ENCODE results near the gene PIGP. TPM values are rescaled to one million over a fixed set of nuclear protein-coding genes. Genes with fewer than 3 reads are reported as not detected.

The PIGP gene
- total and polyA plus RNA-seq, 9 of the 15 experiments (the other 6 are each of a cell fraction or from before 2014, with no cell fraction given) = 18.3 to 122 (median 35.6) TPM

DNA sequence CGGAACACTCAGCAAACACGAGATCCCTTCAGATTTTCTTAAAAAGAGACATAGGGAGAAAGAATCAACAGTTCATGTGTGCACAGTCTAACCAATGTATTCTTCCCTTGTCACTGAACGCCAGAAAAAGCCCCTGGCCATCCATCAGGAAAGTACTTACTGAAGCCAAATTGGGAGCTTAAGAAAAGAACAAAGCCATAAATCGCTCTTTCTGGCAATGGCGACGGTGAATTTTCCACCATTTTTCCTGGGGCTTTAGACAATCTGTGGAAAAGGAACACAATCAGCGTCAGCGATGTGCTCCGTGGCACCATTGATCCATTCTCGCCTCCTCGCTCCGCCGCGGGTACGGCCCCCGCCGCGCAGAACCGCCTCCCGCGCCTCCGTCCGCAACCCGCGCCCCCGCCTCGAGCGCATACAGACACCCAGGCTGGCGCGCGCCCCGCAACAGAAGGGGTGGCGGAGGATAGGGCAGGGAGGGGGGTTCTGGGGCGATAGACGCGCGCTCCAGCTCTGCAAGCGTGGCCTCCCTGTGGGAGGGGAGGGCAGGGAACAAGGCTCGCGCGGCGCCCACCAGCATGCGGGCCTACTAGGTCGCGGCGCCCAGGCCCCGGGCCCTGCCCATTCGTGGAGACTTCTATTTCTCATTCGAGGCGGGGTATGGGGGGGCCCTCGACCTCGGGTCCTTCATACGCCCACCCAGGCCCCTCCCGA, 440 bp downstream of the PIGP start (continued):
- TF ChIP-seq, protein P1, sequence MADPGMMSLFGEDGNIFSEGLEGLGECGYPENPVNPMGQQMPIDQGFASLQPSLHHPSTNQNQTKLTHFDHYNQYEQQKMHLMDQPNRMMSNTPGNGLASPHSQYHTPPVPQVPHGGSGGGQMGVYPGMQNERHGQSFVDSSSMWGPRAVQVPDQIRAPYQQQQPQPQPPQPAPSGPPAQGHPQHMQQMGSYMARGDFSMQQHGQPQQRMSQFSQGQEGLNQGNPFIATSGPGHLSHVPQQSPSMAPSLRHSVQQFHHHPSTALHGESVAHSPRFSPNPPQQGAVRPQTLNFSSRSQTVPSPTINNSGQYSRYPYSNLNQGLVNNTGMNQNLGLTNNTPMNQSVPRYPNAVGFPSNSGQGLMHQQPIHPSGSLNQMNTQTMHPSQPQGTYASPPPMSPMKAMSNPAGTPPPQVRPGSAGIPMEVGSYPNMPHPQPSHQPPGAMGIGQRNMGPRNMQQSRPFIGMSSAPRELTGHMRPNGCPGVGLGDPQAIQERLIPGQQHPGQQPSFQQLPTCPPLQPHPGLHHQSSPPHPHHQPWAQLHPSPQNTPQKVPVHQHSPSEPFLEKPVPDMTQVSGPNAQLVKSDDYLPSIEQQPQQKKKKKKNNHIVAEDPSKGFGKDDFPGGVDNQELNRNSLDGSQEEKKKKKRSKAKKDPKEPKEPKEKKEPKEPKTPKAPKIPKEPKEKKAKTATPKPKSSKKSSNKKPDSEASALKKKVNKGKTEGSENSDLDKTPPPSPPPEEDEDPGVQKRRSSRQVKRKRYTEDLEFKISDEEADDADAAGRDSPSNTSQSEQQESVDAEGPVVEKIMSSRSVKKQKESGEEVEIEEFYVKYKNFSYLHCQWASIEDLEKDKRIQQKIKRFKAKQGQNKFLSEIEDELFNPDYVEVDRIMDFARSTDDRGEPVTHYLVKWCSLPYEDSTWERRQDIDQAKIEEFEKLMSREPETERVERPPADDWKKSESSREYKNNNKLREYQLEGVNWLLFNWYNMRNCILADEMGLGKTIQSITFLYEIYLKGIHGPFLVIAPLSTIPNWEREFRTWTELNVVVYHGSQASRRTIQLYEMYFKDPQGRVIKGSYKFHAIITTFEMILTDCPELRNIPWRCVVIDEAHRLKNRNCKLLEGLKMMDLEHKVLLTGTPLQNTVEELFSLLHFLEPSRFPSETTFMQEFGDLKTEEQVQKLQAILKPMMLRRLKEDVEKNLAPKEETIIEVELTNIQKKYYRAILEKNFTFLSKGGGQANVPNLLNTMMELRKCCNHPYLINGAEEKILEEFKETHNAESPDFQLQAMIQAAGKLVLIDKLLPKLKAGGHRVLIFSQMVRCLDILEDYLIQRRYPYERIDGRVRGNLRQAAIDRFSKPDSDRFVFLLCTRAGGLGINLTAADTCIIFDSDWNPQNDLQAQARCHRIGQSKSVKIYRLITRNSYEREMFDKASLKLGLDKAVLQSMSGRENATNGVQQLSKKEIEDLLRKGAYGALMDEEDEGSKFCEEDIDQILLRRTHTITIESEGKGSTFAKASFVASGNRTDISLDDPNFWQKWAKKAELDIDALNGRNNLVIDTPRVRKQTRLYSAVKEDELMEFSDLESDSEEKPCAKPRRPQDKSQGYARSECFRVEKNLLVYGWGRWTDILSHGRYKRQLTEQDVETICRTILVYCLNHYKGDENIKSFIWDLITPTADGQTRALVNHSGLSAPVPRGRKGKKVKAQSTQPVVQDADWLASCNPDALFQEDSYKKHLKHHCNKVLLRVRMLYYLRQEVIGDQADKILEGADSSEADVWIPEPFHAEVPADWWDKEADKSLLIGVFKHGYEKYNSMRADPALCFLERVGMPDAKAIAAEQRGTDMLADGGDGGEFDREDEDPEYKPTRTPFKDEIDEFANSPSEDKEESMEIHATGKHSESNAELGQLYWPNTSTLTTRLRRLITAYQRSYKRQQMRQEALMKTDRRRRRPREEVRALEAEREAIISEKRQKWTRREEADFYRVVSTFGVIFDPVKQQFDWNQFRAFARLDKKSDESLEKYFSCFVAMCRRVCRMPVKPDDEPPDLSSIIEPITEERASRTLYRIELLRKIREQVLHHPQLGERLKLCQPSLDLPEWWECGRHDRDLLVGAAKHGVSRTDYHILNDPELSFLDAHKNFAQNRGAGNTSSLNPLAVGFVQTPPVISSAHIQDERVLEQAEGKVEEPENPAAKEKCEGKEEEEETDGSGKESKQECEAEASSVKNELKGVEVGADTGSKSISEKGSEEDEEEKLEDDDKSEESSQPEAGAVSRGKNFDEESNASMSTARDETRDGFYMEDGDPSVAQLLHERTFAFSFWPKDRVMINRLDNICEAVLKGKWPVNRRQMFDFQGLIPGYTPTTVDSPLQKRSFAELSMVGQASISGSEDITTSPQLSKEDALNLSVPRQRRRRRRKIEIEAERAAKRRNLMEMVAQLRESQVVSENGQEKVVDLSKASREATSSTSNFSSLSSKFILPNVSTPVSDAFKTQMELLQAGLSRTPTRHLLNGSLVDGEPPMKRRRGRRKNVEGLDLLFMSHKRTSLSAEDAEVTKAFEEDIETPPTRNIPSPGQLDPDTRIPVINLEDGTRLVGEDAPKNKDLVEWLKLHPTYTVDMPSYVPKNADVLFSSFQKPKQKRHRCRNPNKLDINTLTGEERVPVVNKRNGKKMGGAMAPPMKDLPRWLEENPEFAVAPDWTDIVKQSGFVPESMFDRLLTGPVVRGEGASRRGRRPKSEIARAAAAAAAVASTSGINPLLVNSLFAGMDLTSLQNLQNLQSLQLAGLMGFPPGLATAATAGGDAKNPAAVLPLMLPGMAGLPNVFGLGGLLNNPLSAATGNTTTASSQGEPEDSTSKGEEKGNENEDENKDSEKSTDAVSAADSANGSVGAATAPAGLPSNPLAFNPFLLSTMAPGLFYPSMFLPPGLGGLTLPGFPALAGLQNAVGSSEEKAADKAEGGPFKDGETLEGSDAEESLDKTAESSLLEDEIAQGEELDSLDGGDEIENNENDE (IDR thresholded peaks at IDR 0.05; ENCODE audit: low read depth, low read length) = no peak
- TF ChIP-seq, protein P2, sequence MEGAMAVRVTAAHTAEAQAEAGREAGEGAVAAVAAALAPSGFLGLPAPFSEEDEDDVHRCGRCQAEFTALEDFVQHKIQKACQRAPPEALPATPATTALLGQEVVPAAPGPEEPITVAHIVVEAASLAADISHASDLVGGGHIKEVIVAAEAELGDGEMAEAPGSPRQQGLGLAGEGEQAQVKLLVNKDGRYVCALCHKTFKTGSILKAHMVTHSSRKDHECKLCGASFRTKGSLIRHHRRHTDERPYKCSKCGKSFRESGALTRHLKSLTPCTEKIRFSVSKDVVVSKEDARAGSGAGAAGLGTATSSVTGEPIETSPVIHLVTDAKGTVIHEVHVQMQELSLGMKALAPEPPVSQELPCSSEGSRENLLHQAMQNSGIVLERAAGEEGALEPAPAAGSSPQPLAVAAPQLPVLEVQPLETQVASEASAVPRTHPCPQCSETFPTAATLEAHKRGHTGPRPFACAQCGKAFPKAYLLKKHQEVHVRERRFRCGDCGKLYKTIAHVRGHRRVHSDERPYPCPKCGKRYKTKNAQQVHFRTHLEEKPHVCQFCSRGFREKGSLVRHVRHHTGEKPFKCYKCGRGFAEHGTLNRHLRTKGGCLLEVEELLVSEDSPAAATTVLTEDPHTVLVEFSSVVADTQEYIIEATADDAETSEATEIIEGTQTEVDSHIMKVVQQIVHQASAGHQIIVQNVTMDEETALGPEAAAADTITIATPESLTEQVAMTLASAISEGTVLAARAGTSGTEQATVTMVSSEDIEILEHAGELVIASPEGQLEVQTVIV (CRISPR knock-in tag; IDR thresholded peaks at IDR 0.05; ENCODE audit: borderline replicate concordance) = no peak
- no peak for TF ChIP-seq ZNF184 (CRISPR knock-in tag; IDR thresholded peaks at IDR 0.05)
- no peak for TF ChIP-seq ZNF197 (CRISPR knock-in tag; IDR thresholded peaks at IDR 0.05; ENCODE audit: low read depth)
- peak; percentile 58; the same call in 1 of the 2 replicates for TF ChIP-seq NR4A1 (CRISPR knock-in tag; IDR thresholded peaks at IDR 0.05)
- TF ChIP-seq NR4A1 (tag; IDR thresholded peaks at IDR 0.05) = no peak
- TF ChIP-seq RBFOX2 (IDR thresholded peaks at IDR 0.05; ENCODE audit: low read depth, low read length) = no peak
- no peak for TF ChIP-seq MCM5 (IDR thresholded peaks at IDR 0.05; ENCODE audit: low read depth)
- no peak for TF ChIP-seq SIX5 (IDR thresholded peaks at IDR 0.05; ENCODE audit: borderline replicate concordance in 1 of 2, insufficient read depth in 1 of 2, low read depth in 1 of 2, low read length in 2 of 2)
- peak; percentile 70 for TF ChIP-seq ZNF589 (CRISPR knock-in tag; IDR thresholded peaks at IDR 0.05; ENCODE audit: low read depth)
- TF ChIP-seq TOE1 (IDR thresholded peaks at IDR 0.05; ENCODE audit: borderline replicate concordance) = no peak
- TF ChIP-seq TOE1 (CRISPR knock-in tag; IDR thresholded peaks at IDR 0.05; ENCODE audit: borderline replicate concordance, low read depth) = no peak

Measured in K562 (cell line).